Measurements from ENCODE around the gene ZNF467.

The ZNF467 gene

GRCh38 chr7:149724661-149725425, 48.5 kb downstream of the ZNF467 start:
- DNase-seq: no peak

GRCh38 chr7:149723795-149724495, 49.4 kb downstream of the ZNF467 start:
- no peak for DNase-seq

DNA sequence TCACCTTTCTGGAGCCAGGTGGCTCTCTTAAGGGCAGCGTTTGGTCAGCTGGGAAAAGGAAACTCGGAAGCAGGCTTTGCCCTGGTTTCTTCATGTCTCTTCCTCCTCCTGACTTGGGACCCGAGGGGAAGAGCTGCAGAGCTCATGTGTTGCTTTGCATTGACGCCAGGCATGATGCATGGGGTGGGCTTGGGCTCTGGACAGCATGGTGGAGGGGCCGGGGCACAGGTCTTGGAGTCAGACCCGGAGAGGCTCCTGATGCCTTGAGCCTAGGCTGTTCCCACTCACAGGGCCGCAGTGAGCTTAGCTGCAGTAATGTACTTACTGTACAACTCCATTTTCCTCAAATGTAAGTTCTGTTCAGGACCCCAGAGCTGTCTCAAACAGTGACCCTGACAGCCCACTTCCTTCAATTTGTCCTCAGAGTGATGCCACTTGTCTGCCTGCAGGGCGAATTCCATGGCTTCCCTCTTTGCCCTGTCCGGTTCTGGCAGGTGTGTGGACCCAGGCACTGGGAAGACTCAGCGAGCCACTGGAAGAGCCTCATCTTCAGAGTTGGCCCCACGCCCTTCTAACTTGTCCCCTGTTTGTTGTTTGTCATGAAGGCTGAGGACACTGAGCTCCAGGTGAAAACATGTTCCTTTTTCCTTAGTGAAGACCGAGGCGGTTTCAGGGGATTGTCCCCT, 50.2 kb downstream of the ZNF467 start:
- DNase-seq: no peak

DNA sequence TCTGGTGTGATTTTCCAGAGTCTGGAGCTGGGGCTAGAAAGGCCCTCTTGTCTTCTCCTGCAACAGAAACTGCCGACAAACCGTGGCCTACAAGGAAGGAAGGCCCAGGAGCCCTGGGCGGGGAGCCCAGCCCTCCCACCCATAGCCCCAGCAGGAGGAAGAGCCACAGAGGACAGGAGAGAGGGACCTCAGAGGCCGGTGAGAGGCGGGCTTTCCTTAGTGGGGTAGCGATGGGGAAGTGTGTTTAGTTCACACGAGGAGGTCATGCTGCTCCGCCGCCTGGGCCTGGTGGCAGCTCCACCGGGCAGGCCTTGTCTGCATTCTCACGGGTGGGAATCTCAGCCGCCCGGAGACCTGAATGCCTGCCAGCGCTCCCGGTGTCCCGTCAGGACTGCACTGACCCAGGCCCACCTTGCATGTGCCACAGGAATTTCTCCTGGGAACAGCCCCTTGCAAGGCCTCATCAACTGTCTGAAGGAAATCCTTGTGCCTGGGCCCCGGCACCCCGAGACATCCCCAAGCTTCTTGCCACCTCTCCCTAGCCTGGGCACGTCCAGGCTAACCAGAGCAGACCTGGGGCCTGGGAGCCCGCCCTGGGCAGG, 50.9 kb downstream of the ZNF467 start:
- DNase-seq: no peak

- DNase-seq: no peak
Observed at GRCh38 chr7:149721084-149721601, 52.2 kb downstream of the ZNF467 start.

DNA sequence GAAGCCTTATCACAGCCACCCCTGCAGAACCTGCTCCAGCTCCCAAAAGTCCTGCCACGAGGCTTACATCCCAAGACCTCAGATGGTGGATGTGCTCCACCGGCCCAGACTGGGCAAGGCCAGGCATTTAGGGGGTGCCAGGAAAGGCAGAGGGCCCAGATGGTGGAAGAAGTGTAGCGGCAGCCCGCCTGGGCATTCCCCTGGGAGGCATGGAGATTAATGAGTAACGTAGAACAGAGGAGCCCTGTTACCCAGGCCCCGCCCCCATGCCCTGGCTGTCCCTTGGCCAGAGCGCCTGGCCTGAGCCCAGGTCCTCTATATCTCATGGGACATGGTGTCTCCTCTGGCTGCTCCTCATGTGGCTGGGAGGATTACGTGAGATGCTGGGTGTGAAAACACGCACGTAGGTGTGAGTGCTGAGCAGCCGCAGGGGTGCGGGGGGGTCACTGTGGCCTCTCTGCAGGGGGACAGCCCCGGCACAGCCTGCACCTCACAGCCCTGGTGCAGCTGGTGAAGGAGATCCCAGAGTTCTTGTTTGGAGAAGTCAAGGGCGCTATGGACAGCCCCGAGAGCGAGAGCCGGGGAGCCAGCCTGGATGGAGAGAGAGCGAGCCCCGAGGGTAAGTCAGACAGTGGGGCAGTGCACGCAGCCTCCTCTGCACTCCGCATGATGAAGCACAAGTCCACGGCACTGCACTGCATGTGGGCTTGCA, 52.9 kb downstream of the ZNF467 start:
- no peak for DNase-seq

- DNase-seq: no peak
Observed at GRCh38 chr7:149719912-149720335, 53.5 kb downstream of the ZNF467 start.

GRCh38 chr7:149719050-149719899, 54.1 kb downstream of the ZNF467 start:
- peak; percentile 11 for DNase-seq

DNA sequence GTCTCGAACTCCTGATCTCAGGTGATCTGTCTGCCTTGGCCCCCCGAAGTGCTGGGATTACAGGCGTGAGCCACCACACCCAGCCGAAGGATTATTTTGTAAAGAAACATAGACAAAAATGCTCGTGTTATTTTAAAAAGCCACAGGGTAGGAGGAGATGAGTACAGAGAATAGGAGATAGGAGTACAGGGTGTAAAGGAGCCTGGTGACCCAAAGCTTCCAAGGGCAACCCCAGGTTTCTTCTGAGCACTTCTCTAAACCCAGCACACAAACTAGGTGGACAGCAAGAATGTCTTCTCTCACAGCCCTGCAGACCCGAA, 54.7 kb downstream of the ZNF467 start:
- no peak for DNase-seq

- DNase-seq: no peak
Observed at GRCh38 chr7:149717481-149717880, 55.9 kb downstream of the ZNF467 start.

- DNase-seq: no peak
Observed at GRCh38 chr7:149716932-149717307, 56.5 kb downstream of the ZNF467 start.

DNA sequence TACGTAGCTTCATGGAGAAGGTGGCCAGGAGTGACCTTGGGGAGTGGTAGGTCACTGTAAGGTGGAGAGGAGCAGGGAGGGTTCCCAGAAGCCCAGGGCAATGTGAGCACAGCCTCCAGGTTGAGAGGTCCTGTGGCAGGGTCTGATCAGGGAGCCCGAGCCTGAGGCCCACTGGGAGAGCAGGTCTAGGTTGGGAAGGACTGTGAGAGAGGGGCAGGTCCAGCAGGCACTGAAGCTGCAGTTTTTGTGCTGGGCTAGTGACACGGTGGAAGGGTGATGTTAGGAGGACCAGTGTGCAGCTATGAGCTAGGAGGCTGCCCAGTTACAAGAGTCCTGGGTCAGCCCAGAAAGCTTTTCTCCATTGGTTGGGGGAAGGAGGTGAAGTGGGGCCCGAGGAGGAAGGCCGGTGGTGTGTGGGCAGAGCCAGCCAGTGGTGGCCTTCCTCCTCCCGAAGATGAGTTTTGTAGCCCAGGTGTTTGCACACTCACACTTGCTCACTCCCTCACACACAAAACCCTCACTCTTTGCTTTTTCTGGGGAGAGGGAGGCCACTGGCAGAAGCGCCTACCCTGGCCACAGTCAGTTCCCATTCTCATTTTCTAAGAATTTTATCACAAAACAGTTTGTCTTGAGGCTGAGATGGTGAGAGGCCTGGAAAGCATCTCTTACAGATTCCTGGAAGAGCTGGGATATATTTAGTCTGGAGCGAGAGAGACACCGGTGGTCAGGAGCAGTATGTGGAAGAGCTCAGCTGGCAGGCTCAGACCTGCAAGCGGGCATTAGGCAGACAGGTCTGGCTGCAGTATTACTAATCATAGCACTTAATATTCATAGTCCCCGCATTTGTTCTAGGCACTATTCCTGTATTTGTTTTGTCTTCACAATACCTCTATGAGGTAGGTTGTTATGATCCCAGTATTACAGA, 57.1 kb downstream of the ZNF467 start:
- no peak for DNase-seq

DNA sequence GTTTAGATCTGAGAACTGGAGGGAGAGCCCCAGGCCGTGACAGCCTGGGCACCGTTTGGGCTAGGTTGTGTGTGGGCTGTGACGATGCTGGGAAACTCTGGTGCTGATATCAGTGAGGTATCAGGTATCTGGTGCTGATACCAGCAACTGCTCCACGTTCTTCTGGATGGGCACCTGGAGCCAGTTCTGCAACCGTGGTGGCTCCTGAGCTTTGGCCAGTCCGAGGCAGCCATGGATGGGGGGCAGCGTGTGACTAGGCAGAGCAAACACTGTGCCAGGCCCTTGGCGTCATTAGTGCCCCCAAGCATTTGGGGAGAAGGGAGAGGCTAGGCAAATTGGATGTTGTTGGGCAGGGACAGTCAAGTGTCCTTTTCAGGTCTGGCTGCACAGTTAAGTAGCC, 57.9 kb downstream of the ZNF467 start:
- DNase-seq: no peak

- DNase-seq: no peak
Observed at GRCh38 chr7:149714910-149715471, 58.4 kb downstream of the ZNF467 start.

Measured in activated CD4-positive, alpha-beta T cell treated with anti-CD3 and anti-CD28 coated beads, Interleukin-2, Interleukin-6, amounts not matched to agents 100 ng/mL and 50 ng/mL, durations not matched to agents 16 hours and 8 hours (primary cell).